HL-60 (cell line): Measurements from ENCODE around the gene ABCA7.

Source experiments
- GABPA ChIP-seq: IDR thresholded peaks from 2 replicates; pipeline ENCODE4 v1.6.1; 2012; ENCODE audit warnings: low read depth
- POLR2AphosphoS5 ChIP-seq: IDR thresholded peaks from 2 replicates; pipeline ENCODE4 v1.6.1; 2012; ENCODE audit warnings: low read depth
- TF ChIP-seq, protein P1 (sequence below): IDR thresholded peaks from one replicate; pipeline ENCODE4 v1.5.1; 2011; ENCODE audit warnings: low read length, control low read depth, inconsistent platforms; ENCODE audit not compliant: insufficient read depth
- TF ChIP-seq, protein P2 (sequence below): IDR thresholded peaks from 2 replicates; pipeline ENCODE4 v1.6.1; 2012; ENCODE audit warnings: low read depth; ENCODE audit not compliant: insufficient replicate concordance

DNA sequence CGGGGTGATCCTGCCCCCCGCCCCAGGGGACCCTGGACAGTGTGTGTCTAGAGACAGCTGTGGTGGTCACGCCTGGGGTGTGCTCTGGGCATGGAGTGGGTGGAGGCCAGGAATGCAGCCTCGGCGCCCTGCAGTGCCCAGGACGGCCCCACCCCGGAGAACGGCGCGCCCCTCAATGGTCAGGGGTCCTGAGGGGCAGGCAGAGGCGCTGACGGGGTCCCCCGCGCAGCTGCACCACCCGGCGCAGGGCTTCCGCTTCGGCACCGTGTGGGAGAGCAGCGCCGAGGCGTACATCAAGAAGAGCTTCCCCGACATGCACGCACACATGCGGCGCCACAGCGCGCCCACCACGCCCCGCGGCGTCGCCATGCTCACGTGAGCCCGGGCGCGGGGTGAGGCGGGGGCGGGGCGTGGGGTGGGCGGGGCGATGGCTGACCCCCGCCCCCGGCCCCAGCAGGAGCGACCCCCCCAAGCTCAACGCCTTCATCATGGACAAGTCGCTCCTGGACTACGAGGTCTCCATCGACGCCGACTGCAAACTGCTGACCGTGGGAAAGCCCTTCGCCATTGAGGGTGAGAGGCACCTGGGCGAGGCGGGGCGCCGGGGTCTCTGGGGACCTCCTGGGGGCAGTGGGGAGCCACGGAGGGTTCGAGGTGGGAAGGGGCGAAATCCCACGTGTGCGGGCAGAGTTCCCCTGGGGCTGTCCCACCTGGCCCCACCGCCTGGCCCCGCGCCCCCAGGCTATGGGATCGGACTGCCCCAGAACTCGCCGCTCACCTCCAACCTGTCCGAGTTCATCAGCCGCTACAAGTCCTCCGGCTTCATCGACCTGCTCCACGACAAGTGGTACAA is 32.3 kb upstream of the ABCA7 start:
- TF ChIP-seq, protein P1, sequence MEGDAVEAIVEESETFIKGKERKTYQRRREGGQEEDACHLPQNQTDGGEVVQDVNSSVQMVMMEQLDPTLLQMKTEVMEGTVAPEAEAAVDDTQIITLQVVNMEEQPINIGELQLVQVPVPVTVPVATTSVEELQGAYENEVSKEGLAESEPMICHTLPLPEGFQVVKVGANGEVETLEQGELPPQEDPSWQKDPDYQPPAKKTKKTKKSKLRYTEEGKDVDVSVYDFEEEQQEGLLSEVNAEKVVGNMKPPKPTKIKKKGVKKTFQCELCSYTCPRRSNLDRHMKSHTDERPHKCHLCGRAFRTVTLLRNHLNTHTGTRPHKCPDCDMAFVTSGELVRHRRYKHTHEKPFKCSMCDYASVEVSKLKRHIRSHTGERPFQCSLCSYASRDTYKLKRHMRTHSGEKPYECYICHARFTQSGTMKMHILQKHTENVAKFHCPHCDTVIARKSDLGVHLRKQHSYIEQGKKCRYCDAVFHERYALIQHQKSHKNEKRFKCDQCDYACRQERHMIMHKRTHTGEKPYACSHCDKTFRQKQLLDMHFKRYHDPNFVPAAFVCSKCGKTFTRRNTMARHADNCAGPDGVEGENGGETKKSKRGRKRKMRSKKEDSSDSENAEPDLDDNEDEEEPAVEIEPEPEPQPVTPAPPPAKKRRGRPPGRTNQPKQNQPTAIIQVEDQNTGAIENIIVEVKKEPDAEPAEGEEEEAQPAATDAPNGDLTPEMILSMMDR = no peak
- TF ChIP-seq POLR2AphosphoS5 (no peak), GABPA (no peak)
- TF ChIP-seq, protein P2, sequence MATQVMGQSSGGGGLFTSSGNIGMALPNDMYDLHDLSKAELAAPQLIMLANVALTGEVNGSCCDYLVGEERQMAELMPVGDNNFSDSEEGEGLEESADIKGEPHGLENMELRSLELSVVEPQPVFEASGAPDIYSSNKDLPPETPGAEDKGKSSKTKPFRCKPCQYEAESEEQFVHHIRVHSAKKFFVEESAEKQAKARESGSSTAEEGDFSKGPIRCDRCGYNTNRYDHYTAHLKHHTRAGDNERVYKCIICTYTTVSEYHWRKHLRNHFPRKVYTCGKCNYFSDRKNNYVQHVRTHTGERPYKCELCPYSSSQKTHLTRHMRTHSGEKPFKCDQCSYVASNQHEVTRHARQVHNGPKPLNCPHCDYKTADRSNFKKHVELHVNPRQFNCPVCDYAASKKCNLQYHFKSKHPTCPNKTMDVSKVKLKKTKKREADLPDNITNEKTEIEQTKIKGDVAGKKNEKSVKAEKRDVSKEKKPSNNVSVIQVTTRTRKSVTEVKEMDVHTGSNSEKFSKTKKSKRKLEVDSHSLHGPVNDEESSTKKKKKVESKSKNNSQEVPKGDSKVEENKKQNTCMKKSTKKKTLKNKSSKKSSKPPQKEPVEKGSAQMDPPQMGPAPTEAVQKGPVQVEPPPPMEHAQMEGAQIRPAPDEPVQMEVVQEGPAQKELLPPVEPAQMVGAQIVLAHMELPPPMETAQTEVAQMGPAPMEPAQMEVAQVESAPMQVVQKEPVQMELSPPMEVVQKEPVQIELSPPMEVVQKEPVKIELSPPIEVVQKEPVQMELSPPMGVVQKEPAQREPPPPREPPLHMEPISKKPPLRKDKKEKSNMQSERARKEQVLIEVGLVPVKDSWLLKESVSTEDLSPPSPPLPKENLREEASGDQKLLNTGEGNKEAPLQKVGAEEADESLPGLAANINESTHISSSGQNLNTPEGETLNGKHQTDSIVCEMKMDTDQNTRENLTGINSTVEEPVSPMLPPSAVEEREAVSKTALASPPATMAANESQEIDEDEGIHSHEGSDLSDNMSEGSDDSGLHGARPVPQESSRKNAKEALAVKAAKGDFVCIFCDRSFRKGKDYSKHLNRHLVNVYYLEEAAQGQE = no peak
